HG03108 (cell line): ENCODE measurements around the gene RALGAPA2.

Source experiments
- ATAC-seq: cut with Tn5 transposase; IDR thresholded peaks from one replicate; pipeline ENCODE4 v1.9.1; 2021; ENCODE audit warnings: moderate library complexity; ENCODE audit not compliant: unreplicated experiment

RALGAPA2 gene

GRCh38 chr20:20687319-20687718, 25.1 kb downstream of the RALGAPA2 start:
- ATAC-seq = no peak

- ATAC-seq = no peak
Observed at GRCh38 chr20:20685635-20686034, 26.8 kb downstream of the RALGAPA2 start.

- no peak for ATAC-seq
Observed at GRCh38 chr20:20683481-20684321, 28.7 kb downstream of the RALGAPA2 start.

- ATAC-seq = no peak
Observed at GRCh38 chr20:20683020-20683419, 29.4 kb downstream of the RALGAPA2 start.

GRCh38 chr20:20680991-20681508, 31.4 kb downstream of the RALGAPA2 start:
- ATAC-seq = no peak

GRCh38 chr20:20679316-20679715, 33.1 kb downstream of the RALGAPA2 start:
- ATAC-seq = no peak

- ATAC-seq = no peak
Observed at GRCh38 chr20:20677186-20677585, 35.3 kb downstream of the RALGAPA2 start.

GRCh38 chr20:20668639-20669038, 43.8 kb downstream of the RALGAPA2 start:
- peak; percentile 97 for ATAC-seq

- no peak for ATAC-seq
Observed at GRCh38 chr20:20666359-20666758, 46.1 kb downstream of the RALGAPA2 start.

GRCh38 chr20:20665606-20666332, 46.7 kb downstream of the RALGAPA2 start:
- no peak for ATAC-seq

GRCh38 chr20:20664795-20665589, 47.5 kb downstream of the RALGAPA2 start:
- ATAC-seq = peak; percentile 44

GRCh38 chr20:20663841-20664240, 48.6 kb downstream of the RALGAPA2 start:
- ATAC-seq = no peak

- ATAC-seq = no peak
Observed at GRCh38 chr20:20658871-20659431, 53.5 kb downstream of the RALGAPA2 start.

GRCh38 chr20:20658123-20658522, 54.3 kb downstream of the RALGAPA2 start:
- no peak for ATAC-seq

- no peak for ATAC-seq
Observed at GRCh38 chr20:20657092-20657491, 55.4 kb downstream of the RALGAPA2 start.

GRCh38 chr20:20655883-20656282, 56.6 kb downstream of the RALGAPA2 start:
- no peak for ATAC-seq

- no peak for ATAC-seq
Observed at GRCh38 chr20:20649945-20650344, 62.5 kb downstream of the RALGAPA2 start.

GRCh38 chr20:20643927-20644326, 68.5 kb downstream of the RALGAPA2 start:
- ATAC-seq = no peak

- no peak for ATAC-seq
Observed at GRCh38 chr20:20641783-20642182, 70.7 kb downstream of the RALGAPA2 start.

- ATAC-seq = no peak
Observed at GRCh38 chr20:20638878-20639277, 73.6 kb downstream of the RALGAPA2 start.
